Measurements from ENCODE around the gene ZNF57. TPM values are rescaled to one million over a fixed set of nuclear protein-coding genes. Genes with fewer than 3 reads are reported as not detected.
"Not testable (repeated sequence)": the region's sequence is repeated elsewhere in the genome, so short reads cannot be mapped to it uniquely, and the experiment has no call there.

Gene ZNF57
- total and polyA plus RNA-seq, 7 donors, result 1.4 to 16.8 (median 6.1) TPM

- no peak overlapping the region for H3K27ac ChIP-seq
- no peaks in the 10 kb centered on the region for H3K36me3 ChIP-seq
- H3K9me3 ChIP-seq, result no peaks in the 10 kb centered on the region
- WGBS, 2 donors, result 90 to 92% methylated on average over 5 of the region's 5 CpGs
- no peak for DNase-seq
- TF ChIP-seq POLR2A (IDR thresholded peaks at IDR 0.05) (no peak), CTCF (IDR thresholded peaks at IDR 0.05) (no peak)
- H3K4me1 ChIP-seq, result peaks cover 0 to 4% (median 0%) of the 10 kb centered on the region in 4 donors
- intact Hi-C loops (cut with DNase I), result loop anchor here (2.0 kb wide), 3 partner anchors 112 to 200 kb away; no protein-coding TSS in a partner anchor
- no peak overlapping the region for H3K4me3 ChIP-seq
- H3K27me3 ChIP-seq, result no peaks in the 10 kb centered on the region
Observed at GRCh38 chr19:2963122-2963521, 62.4 kb downstream of the ZNF57 start.

GRCh38 chr19:2963631-2964030 is 62.9 kb downstream of the ZNF57 start:
- 67 to 81% methylated on average over 12 of the region's 12 CpGs for WGBS, 2 donors
- not testable (repeated sequence) for H3K9me3 ChIP-seq, H3K27me3 ChIP-seq, DNase-seq, H3K27ac ChIP-seq, H3K4me3 ChIP-seq, H3K36me3 ChIP-seq, H3K4me1 ChIP-seq
- intact Hi-C loops (cut with DNase I), result loop anchor here (2.0 kb wide), 3 partner anchors 111 to 199 kb away; no protein-coding TSS in a partner anchor

GRCh38 chr19:2964874-2965273 is 64.1 kb downstream of the ZNF57 start:
- Histone ChIP-seq H3K27ac (no peak overlapping the region), H3K4me3 (no peak overlapping the region), H3K36me3 (no peaks in the 10 kb centered on the region), H3K4me1 (peaks cover 0 to 16% (median 9%) of the 10 kb centered on the region in 4 donors), H3K27me3 (no peaks in the 10 kb centered on the region), H3K9me3 (no peaks in the 10 kb centered on the region)
- intact Hi-C loops (cut with DNase I), result no loop called here
- WGBS, 2 donors, result 98 to 99% methylated on average over 5 of the region's 5 CpGs
- no peak for DNase-seq
- no peak for TF ChIP-seq POLR2A (IDR thresholded peaks at IDR 0.05)

- Histone ChIP-seq H3K9me3 (no peaks in the 10 kb centered on the region), H3K4me3 (no peak overlapping the region), H3K36me3 (no peaks in the 10 kb centered on the region), H3K27me3 (no peaks in the 10 kb centered on the region), H3K27ac (no peak overlapping the region), H3K4me1 (peaks cover 0 to 18% (median 17%) of the 10 kb centered on the region in 4 donors)
- DNase-seq, result no peak
- intact Hi-C loops (cut with DNase I), result no loop called here
- WGBS, 2 donors, result 79 to 87% methylated on average over 8 of the region's 8 CpGs
- TF ChIP-seq POLR2A (IDR thresholded peaks at IDR 0.05) (no peak), EP300 (IDR thresholded peaks at IDR 0.05) (no peak), CTCF (IDR thresholded peaks at IDR 0.05) (no peak), POLR2AphosphoS5 (IDR thresholded peaks at IDR 0.05) (no peak)
Observed at GRCh38 chr19:2967972-2968371, 67.2 kb downstream of the ZNF57 start.

Other genes starting within 250 kb of the ZNF57 start
- gene GNG7, start 198.2 kb upstream of the ZNF57 start, total RNA-seq, result 1 to 10 TPM; 1.8 to 8.0 (median 3.0) TPM
- gene GNG7, start 198.2 kb upstream of the ZNF57 start, polyA plus RNA-seq, result 1 to 10 TPM; 1.2 to 6.8 (median 1.8) TPM
- gene DIRAS1, start 179.6 kb upstream of the ZNF57 start, total RNA-seq, result 1 to 10 TPM in 2 of 4 donors, under 1 TPM in 2; 0.33 to 2.2 (median 1.2) TPM
- 1 to 10 TPM in 2 of 3 donors, under 1 TPM in 1; 0.60 to 1.6 (median 1.6) TPM for gene DIRAS1, start 179.6 kb upstream of the ZNF57 start, polyA plus RNA-seq
- 10 to 100 TPM; 15.5 to 21.7 (median 17.5) TPM for gene SLC39A3, start 160.9 kb upstream of the ZNF57 start, total RNA-seq
- 10 to 100 TPM in 1 of 3 donors, 1 to 10 TPM in 2; 7.2 to 35.4 (median 7.4) TPM for gene SLC39A3, start 160.9 kb upstream of the ZNF57 start, polyA plus RNA-seq
- gene SGTA, start 117.7 kb upstream of the ZNF57 start, total RNA-seq, result 10 to 100 TPM; 42.5 to 48.1 (median 45.2) TPM
- 10 to 100 TPM; 51.1 to 80.7 (median 55.0) TPM for gene SGTA, start 117.7 kb upstream of the ZNF57 start, polyA plus RNA-seq
- gene THOP1, start 115.4 kb upstream of the ZNF57 start, total RNA-seq, result 10 to 100 TPM; 23.2 to 61.8 (median 33.9) TPM
- gene THOP1, start 115.4 kb upstream of the ZNF57 start, polyA plus RNA-seq, result 10 to 100 TPM; 30.0 to 97.0 (median 51.1) TPM
- 1 to 10 TPM; 3.3 to 8.1 (median 4.2) TPM for gene ZNF554, start 81.1 kb upstream of the ZNF57 start, total RNA-seq
- gene ZNF554, start 81.1 kb upstream of the ZNF57 start, polyA plus RNA-seq, result 1 to 10 TPM; 1.2 to 2.5 (median 2.4) TPM
- 10 to 100 TPM in 1 of 4 donors, 1 to 10 TPM in 3; 4.3 to 10.3 (median 6.3) TPM for gene ZNF555, start 59.5 kb upstream of the ZNF57 start, total RNA-seq
- 1 to 10 TPM in 2 of 3 donors, under 1 TPM in 1; 0.92 to 2.4 (median 2.1) TPM for gene ZNF555, start 59.5 kb upstream of the ZNF57 start, polyA plus RNA-seq
- not detected for gene ZNF556, start 33.6 kb upstream of the ZNF57 start, total RNA-seq
- gene ZNF556, start 33.6 kb upstream of the ZNF57 start, polyA plus RNA-seq, result not detected
- gene ZNF77, start 44.0 kb downstream of the ZNF57 start, total RNA-seq, result 1 to 10 TPM; 3.4 to 8.2 (median 5.3) TPM
- gene ZNF77, start 44.0 kb downstream of the ZNF57 start, polyA plus RNA-seq, result 1 to 10 TPM; 1.8 to 2.7 (median 2.1) TPM
- gene TLE6, start 76.6 kb downstream of the ZNF57 start, total RNA-seq, result under 1 TPM in 3 of 4 donors, not detected in 1; 0.71 to 0.99 (median 0.81) TPM
- 1 to 10 TPM; 1.8 to 7.2 (median 3.0) TPM for gene TLE6, start 76.6 kb downstream of the ZNF57 start, polyA plus RNA-seq
- gene TLE2, start 128.4 kb downstream of the ZNF57 start, total RNA-seq, result 10 to 100 TPM; 27.8 to 66.5 (median 47.3) TPM
- gene TLE2, start 128.4 kb downstream of the ZNF57 start, polyA plus RNA-seq, result 10 to 100 TPM; 10.9 to 20.9 (median 14.4) TPM
- 100 to 1,000 TPM; 581 to 711 (median 629) TPM for gene TLE5, start 161.6 kb downstream of the ZNF57 start, total RNA-seq
- gene TLE5, start 161.6 kb downstream of the ZNF57 start, polyA plus RNA-seq, result 100 to 1,000 TPM; 561 to 714 (median 581) TPM
- 10 to 100 TPM; 43.2 to 52.5 (median 45.4) TPM for gene GNA11, start 193.4 kb downstream of the ZNF57 start, total RNA-seq
- 100 to 1,000 TPM in 2 of 3 donors, 10 to 100 TPM in 1; 90.1 to 151 (median 150) TPM for gene GNA11, start 193.4 kb downstream of the ZNF57 start, polyA plus RNA-seq
- gene GNA15, start 235.1 kb downstream of the ZNF57 start, total RNA-seq, result 1 to 10 TPM in 3 of 4 donors, under 1 TPM in 1; 0.55 to 6.0 (median 4.4) TPM
- gene GNA15, start 235.1 kb downstream of the ZNF57 start, polyA plus RNA-seq, result 1 to 10 TPM; 4.2 to 5.6 (median 5.1) TPM

Data from sigmoid colon (tissue), 7 donors.